ENCODE results near the gene TMIGD1.

Gene TMIGD1, protein sequence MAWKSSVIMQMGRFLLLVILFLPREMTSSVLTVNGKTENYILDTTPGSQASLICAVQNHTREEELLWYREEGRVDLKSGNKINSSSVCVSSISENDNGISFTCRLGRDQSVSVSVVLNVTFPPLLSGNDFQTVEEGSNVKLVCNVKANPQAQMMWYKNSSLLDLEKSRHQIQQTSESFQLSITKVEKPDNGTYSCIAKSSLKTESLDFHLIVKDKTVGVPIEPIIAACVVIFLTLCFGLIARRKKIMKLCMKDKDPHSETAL

DNA sequence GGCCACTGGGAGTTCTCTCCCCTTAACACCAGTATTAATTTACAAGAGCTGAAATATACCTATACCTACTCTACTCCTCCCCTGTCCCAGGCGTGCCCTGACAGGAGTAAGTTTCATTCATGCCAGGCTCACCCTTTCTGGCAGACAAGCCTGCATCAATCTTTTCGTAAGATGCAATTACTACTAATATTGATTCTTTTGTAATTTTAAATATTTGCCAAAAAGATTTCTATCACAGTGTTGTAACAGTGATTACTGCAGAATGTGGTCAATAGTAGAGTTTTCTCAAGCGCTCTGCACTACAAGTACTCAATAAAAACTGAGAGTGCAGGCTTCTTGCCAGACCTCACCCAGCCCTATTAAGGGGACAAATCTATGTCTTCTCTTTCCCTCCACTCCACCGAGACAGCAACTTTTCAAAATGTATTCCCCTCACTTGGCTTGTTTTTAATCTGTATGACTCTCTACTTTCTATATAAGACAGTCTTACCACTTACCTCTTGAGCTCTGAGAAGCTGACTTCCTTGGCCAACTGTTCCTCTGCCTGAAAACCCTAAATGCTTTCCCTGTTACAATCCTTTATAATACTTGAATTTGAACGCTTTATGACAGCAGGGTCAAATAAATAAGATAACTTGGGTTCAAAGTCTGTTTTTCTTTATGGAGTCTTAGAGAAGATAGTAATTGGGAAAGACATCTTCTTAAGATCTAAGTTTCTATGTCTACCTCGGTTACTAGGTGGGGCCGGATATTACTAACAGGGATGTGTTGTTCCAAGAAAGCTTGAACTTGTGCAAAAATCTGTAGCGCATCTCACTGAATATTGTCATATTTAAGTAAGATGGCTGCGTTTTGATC lies at the start of gene TMIGD1:
Gene TMIGD1 (minus strand): TSS at position 555 of the 858 bp plus-strand sequence. CDS start 1,924 bp downstream, outside the sequence.
- TF ChIP-seq, protein P1, sequence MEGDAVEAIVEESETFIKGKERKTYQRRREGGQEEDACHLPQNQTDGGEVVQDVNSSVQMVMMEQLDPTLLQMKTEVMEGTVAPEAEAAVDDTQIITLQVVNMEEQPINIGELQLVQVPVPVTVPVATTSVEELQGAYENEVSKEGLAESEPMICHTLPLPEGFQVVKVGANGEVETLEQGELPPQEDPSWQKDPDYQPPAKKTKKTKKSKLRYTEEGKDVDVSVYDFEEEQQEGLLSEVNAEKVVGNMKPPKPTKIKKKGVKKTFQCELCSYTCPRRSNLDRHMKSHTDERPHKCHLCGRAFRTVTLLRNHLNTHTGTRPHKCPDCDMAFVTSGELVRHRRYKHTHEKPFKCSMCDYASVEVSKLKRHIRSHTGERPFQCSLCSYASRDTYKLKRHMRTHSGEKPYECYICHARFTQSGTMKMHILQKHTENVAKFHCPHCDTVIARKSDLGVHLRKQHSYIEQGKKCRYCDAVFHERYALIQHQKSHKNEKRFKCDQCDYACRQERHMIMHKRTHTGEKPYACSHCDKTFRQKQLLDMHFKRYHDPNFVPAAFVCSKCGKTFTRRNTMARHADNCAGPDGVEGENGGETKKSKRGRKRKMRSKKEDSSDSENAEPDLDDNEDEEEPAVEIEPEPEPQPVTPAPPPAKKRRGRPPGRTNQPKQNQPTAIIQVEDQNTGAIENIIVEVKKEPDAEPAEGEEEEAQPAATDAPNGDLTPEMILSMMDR (IDR thresholded peaks at IDR 0.05): no peak

DNA sequence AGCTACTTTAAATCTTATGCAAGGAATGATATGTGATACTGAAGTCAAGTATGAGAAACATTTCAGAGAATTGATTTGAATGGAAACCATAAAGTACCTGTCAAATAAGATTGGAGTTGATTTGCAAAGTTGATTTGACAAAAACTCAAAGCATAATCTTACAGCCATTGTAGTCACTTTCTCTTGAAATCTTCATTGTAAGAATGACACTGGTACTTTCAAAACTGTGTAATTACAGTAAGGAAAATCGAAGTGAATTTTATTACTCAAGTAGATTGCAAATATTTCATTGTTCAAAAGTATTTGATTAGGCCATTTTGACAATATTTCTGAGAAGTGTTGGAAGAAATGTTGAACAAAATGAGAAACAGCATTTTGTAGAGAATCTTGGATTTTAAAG lies 48.5 kb upstream of the TMIGD1 start:
- TF ChIP-seq, protein P1 (IDR thresholded peaks at IDR 0.05): no peak

DNA sequence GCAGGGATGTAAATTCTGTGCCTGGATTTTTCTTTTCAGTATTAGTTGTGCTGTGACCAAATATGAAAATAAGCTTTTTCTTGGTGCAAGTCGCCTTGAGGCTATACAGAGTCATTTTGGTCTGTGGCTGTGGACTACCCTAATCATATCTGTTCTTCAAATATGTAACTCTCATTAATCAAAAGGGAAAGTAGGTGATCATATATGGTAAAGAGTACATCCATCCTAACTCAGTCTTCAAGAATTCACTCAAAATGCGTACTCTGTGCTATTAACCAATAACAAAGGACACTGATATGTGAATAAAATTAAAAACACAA lies 47.4 kb upstream of the TMIGD1 start:
- TF ChIP-seq, protein P1 (IDR thresholded peaks at IDR 0.05): no peak

DNA sequence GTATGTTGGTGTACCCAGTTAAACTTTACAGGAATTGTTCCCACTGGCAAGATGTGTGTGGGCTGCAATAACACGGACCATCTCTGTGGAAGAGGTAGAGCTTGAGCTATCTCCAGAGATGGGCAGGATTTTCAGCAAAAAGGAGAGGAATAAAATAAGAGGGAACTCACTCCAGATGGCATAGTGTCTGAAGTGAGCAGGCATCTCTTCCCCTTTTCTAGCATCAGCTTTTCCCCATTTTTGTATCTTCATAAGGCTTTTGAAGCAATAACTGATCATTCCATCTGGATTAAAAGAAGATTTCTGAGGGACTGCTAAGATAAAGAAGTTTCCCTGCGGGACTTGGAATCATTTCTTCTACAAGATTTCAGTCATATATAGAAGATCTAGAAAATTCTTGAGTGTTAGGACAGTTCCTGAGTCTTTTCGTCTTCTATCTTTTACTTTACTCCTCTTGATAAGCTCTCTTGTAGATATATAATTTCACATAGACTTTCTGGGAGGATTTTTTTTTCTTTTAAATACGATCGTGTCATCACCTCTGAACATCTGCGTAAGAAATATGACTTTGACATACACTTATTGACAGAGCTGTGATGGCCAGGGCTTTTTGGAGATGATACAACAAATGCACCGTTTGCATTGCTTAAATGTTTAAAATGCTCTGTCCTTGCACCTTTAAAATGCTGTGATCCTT lies 46.9 kb upstream of the TMIGD1 start:
- TF ChIP-seq, protein P1 (IDR thresholded peaks at IDR 0.05): no peak

DNA sequence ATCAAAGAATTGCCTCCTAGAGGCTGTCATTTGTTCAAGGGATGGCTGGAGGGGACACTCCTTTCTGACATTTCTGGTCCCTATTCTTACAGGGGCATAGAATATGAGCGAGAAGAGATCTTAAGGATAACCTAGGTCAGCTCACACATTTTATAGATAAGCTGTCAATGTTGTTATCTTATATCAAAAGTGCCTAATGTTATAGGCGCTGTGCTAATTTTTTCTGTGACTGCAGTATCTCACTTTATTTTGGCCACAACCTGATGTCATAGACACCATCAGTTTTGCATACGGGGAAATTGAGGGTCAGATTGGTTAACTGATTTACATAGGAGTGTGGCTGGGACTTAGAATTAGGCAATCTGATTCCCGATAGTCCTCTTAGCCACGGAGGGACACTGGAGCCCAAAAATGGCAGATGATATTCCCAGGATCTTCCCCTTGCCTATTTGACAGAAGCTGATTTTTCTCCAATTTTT lies 46.1 kb upstream of the TMIGD1 start:
- TF ChIP-seq, protein P1 (IDR thresholded peaks at IDR 0.05): no peak

DNA sequence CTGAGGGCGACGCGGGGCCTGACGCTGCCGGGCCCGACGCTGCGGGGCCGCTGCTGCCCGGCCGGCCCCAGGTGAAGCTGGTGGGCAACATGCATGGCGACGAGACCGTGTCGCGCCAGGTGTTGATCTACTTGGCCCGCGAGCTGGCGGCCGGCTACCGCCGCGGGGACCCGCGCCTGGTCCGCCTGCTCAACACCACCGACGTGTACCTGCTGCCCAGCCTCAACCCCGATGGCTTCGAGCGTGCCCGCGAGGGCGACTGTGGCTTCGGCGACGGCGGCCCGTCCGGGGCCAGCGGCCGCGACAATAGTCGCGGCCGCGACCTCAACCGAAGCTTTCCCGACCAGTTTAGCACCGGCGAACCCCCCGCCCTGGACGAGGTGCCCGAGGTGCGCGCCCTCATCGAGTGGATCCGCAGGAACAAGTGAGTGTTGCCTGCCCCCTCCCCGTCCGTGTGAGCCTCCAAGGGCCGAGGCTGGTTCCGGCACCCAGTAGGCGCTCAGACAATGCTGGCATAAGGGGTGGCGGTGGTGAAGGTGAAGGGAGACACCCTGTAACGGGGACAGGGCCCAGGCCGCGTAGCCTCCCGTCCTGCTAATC lies 45.5 kb upstream of the TMIGD1 start:
- TF ChIP-seq, protein P1 (IDR thresholded peaks at IDR 0.05): no peak

DNA sequence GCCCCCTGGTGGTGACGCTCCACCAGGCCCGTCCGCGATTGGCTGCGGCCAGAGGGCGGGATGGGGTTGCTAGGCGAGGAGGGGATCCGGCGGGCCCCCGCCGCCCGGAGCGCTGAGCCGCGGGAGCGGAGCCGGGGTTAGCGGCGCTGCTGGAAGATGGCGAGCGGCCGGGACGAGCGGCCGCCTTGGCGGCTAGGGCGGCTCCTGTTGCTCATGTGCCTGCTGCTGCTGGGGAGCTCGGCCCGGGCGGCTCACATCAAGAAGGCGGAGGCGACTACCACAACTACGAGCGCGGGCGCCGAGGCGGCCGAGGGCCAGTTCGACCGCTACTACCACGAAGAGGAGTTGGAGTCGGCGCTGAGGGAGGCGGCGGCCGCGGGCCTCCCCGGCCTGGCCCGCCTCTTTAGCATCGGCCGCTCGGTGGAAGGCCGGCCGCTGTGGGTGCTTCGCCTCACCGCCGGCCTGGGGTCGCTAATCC lies 45.0 kb upstream of the TMIGD1 start, which contains the start of gene CPD:
Gene CPD (plus strand): TSS at position 103 of the 478 bp plus-strand sequence. CDS start 54 bp downstream, at position 157.
- TF ChIP-seq, protein P1 (IDR thresholded peaks at IDR 0.05): no peak

Data from LNCAP (cell line).